GM12875 (cell line): Measurements from ENCODE around the gene GPS1.

Source experiments
- H3K4me3 ChIP-seq: one replicate; pipeline ENCODE4 v1.5.1; 2011; ENCODE audit warnings: low read depth, low read length, control low read depth
- CTCF ChIP-seq: IDR thresholded peaks from 2 replicates; pipeline ENCODE4 v1.5.1; 2011; ENCODE audit warnings: low read depth, mild to moderate bottlenecking, control low read depth, inconsistent platforms, low read length, moderate library complexity, borderline replicate concordance; ENCODE audit not compliant: insufficient read depth

The GPS1 gene

GRCh38 chr17:82062076-82062983, 10.6 kb downstream of the GPS1 start:
- no peak for TF ChIP-seq CTCF

GRCh38 chr17:82062984-82063368, 11.3 kb downstream of the GPS1 start:
- H3K4me3 ChIP-seq: no peak overlapping the region
- no peak for TF ChIP-seq CTCF

More at GRCh38 chr17:82062076-82062983, 10.6 kb downstream of the GPS1 start:
- no peak overlapping the region for H3K4me3 ChIP-seq

- H3K4me3 ChIP-seq: no peak overlapping the region
- TF ChIP-seq CTCF: no peak
Observed at GRCh38 chr17:82063424-82064415, 12.0 kb downstream of the GPS1 start.

GRCh38 chr17:82064433-82065192, 12.9 kb downstream of the GPS1 start:
- no peak for TF ChIP-seq CTCF
- peak overlapping the region; percentile 70 for H3K4me3 ChIP-seq

GRCh38 chr17:82065193-82065637, 13.5 kb downstream of the GPS1 start:
- TF ChIP-seq CTCF: no peak
- H3K4me3 ChIP-seq: peak overlapping the region; percentile 70

GRCh38 chr17:82065638-82066303, 14.1 kb downstream of the GPS1 start, which contains the start of gene DUS1L:
TSS of gene DUS1L (minus strand) at chr17:82065804. CDS start at chr17:82065059, 745 bp downstream.
- TF ChIP-seq CTCF: no peak
- peak within 1 kb of the TSS; percentile 70 for H3K4me3 ChIP-seq
